Lower lobe of right lung (tissue), 2 donors: ENCODE measurements around the gene TECRL. TPM values are rescaled to one million over a fixed set of nuclear protein-coding genes. Genes with fewer than 3 reads are reported as not detected.

Source experiments
- ATAC-seq, 2 donors: fragments of 200-7000 bp; cut with Tn5 transposase; one replicate each; pipeline ENCODE4 v1.9.1; 2020 to 2022; ENCODE audit warnings: mild to moderate bottlenecking in 2 of 2, moderate library complexity in 2 of 2
- DNase-seq: peaks from one replicate; pipeline ENCODE4 v3.0.0-alpha.2; 2020
- H3K27ac ChIP-seq: fragments of 200-600 bp; one replicate; pipeline ENCODE4 v1.8.0; 2022
- H3K27me3 ChIP-seq: fragments of 200-600 bp; one replicate; pipeline ENCODE4 v1.8.0; 2022; ENCODE audit warnings: low read depth
- H3K36me3 ChIP-seq: fragments of 200-600 bp; one replicate; pipeline ENCODE4 v1.8.0; 2022; ENCODE audit warnings: mild to moderate bottlenecking
- H3K4me1 ChIP-seq: fragments of 200-600 bp; one replicate; pipeline ENCODE4 v1.8.0; 2022
- H3K4me3 ChIP-seq: fragments of 200-600 bp; one replicate; pipeline ENCODE4 v1.8.0; 2022; ENCODE audit warnings: mild to moderate bottlenecking
- H3K9me3 ChIP-seq: fragments of 200-600 bp; one replicate; pipeline ENCODE4 v1.8.0; 2022
- CTCF ChIP-seq: fragments of 200-600 bp; IDR thresholded peaks from one replicate; pipeline ENCODE4 v1.8.0; 2022; ENCODE audit warnings: antibody characterized with exemption, mild to moderate bottlenecking
- intact Hi-C: fragments of 100-400 bp; cut with DNase I; formaldehyde crosslinking; loops from one replicate; pipeline ENCODE4 v1.11.0; 2022
- total RNA-seq: library from RNA; stranded (reverse); fragmentation: NEBNext Ultra II Directional; extraction: Animal tissue kit (Norgen Biotek cat#: 25700); gene quantifications from one replicate; pipeline ENCODE4 v1.2.1, GENCODE V29; 2021
- donor health status: DM: no; HTN: yes; CAD: no; lungs with severe emphysema.

The TECRL gene
- total RNA-seq, 1 donor from 2014 or later, result not detected

DNA sequence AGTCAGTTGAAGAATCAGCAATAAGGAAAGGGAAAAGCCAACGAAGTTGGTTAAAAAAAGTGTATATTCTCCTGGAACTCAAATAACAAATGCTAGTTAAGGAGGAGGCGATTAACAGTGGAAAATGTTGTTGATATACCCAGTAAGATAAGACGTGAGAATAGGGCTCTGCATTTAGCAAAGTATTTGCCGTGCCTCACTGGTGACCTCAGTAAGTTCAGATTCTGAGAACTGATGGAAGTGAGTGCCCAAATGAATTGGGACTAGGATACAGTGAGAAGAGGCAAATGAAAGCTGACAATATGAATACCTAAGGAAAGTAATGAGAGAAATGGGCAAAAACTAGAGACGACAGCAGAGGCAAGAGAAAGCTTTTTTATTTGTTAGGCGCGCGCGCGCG is 3.5 kb downstream of the TECRL start:
- intact Hi-C loops, result no loop called here
- Histone ChIP-seq H3K9me3 (no peaks in the 10 kb centered on the region), H3K36me3 (no peaks in the 10 kb centered on the region), H3K4me1 (no peaks in the 10 kb centered on the region), H3K27me3 (no peaks in the 10 kb centered on the region), H3K27ac (no peak overlapping the region), H3K4me3 (no peak overlapping the region)
- TF ChIP-seq CTCF, result no peak
- no peak for DNase-seq
- ATAC-seq, result no peak

DNA sequence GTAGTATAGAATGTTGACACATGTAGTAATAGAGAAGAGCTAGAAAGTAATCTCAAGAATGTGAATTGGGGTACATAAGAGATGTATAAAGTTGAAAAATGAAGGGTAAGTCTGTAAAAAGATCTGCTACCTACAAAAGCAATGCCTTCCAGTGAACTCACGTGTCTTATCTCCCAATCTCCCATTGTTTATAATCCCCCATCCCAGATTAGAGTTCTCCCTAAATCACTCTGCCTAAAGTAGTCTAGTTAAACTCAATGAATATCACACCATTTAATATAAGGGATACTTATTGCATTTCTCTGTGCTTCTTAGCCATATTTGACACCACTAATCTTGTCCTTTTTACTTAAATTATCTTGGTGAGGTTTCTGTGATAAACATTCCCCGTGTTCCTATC is 6.6 kb downstream of the TECRL start:
- Histone ChIP-seq H3K27ac (no peak overlapping the region), H3K9me3 (no peaks in the 10 kb centered on the region), H3K27me3 (no peaks in the 10 kb centered on the region), H3K36me3 (no peaks in the 10 kb centered on the region), H3K4me3 (no peak overlapping the region), H3K4me1 (no peaks in the 10 kb centered on the region)
- no peak for TF ChIP-seq CTCF
- DNase-seq (no peak), ATAC-seq (no peak)
- intact Hi-C loops, result no loop called here

GRCh38 chr4:64399313-64400109 is 9.7 kb downstream of the TECRL start:
- intact Hi-C loops, result no loop called here
- no peak for TF ChIP-seq CTCF
- ATAC-seq (no peak), DNase-seq (no peak)
- Histone ChIP-seq H3K4me3 (no peak overlapping the region), H3K9me3 (no peaks in the 10 kb centered on the region), H3K36me3 (no peaks in the 10 kb centered on the region), H3K27ac (no peak overlapping the region), H3K27me3 (no peaks in the 10 kb centered on the region), H3K4me1 (no peaks in the 10 kb centered on the region)

- Histone ChIP-seq H3K36me3 (no peaks in the 10 kb centered on the region), H3K27ac (no peak overlapping the region), H3K4me3 (no peak overlapping the region), H3K4me1 (no peaks in the 10 kb centered on the region), H3K9me3 (no peaks in the 10 kb centered on the region), H3K27me3 (no peaks in the 10 kb centered on the region)
- no peak for ATAC-seq
- DNase-seq, result no peak
- no peak for TF ChIP-seq CTCF
- intact Hi-C loops, result no loop called here
Measured at GRCh38 chr4:64394469-64394868, 14.8 kb downstream of the TECRL start.

GRCh38 chr4:64388252-64388651 is 21.0 kb downstream of the TECRL start:
- intact Hi-C loops, result no loop called here
- H3K9me3 ChIP-seq, result no peaks in the 10 kb centered on the region
- H3K27ac ChIP-seq, result no peak overlapping the region
- H3K4me1 ChIP-seq, result no peaks in the 10 kb centered on the region
- no peaks in the 10 kb centered on the region for H3K27me3 ChIP-seq
- DNase-seq (no peak), ATAC-seq (no peak)
- no peaks in the 10 kb centered on the region for H3K36me3 ChIP-seq
- no peak for TF ChIP-seq CTCF
- H3K4me3 ChIP-seq, result no peak overlapping the region
